NCI-H2227 (cell line): ENCODE data around the gene UBR2.
"Not testable (repeated sequence)": the region's sequence is repeated elsewhere in the genome, so short reads cannot be mapped to it uniquely, and the experiment has no call there.

Experiments used
- DNase-seq: peaks from one replicate; lab custom pipeline; 2025; ENCODE audit not compliant: unreplicated experiment; lab: John Stamatoyannopoulos, UW

The UBR2 gene

DNA sequence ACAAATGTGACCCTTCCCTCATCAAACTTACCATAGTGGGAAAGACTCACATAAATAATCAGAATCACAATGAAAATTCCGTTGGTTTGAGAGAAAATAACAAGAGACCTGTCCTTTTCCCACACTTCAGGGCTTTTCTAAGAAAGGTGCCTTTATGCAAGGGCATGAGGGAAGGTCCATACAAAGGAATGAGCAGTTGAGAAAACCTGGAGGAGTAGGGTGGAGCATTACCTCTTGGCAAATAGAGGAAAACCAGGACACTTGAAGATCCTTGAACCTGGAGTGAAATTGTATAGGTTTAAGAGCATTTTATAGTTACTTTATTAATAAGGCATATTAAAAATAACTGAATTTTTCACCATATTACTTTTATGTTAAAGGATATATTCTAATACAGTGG is 54.3 kb downstream of the UBR2 start:
- no peak for DNase-seq

DNA sequence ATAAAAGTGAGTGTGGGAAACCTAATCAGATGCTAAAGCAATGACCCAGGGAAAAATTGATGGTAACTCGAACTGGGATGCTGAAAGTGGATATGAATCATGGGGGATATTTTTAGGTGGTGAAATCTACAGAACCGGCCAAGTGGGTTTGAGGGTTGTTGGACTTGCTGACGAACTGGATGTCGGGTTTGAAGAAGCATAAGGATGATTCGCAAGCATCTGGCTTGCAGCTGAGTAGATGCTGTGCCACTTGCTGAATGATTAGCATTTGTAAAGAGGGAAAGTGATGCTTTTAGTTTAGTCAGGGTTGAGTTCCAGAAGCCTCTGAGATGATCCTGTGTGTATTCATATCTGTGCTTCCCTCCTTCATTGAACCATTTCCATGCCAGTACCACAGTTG is 54.9 kb downstream of the UBR2 start:
- DNase-seq: no peak

DNA sequence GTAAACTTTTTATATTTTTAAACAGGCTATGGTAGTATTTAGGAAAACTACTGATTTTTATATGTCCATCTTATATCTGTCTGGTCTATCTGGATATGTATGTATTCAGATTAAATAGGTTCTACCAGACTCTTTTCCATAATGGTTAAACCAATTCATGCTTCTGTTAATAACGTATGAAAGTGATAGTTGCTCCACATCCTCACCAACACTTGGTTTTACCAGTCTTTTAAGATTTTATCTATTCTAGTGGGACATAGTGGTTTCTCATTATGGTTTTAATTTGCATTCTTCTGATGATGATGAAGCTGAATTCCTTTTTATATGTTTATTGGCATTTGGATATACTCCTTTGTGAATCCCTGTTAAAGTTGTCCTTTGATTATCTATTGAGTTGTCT is 56.1 kb downstream of the UBR2 start:
- DNase-seq: no peak

DNA sequence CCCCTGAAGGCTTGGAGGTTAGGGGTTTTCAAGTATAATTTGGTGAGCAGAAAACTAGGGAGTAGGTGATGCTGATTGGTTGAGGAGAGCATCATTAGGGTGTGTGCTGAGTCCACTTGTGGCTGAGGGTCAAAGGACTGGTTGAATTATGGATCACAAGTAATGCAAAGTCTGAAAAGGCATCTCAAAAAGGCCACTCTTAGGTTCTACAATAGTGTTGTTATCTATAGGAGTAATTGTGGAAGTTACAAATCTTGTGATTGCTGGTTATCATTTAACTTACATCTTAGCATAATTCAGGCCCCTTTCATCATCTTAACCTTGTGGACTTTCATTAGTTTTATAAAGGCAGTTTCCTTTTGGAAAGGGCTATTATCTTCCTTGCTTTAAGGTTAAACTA is 60.8 kb downstream of the UBR2 start:
- no peak for DNase-seq

DNA sequence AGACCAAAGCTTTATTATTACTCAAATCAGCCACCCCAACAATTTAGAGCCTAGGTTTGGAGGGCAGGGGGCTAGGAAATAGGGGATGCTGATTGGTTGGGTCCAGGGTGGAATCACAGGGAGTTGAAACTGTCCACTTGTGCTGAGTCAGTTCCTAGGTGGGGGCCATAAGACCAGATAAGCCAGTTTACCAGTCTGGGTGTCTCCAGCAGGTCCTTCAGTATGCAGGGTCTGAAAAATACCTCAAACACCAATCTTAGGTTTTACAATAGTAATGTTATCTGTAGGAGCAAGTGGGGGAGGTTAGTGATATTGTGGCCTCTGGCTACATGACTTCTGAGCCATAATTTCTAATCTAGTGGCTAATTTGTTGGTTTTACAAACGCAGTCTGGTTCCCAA is 63.2 kb downstream of the UBR2 start:
- DNase-seq: no peak

DNA sequence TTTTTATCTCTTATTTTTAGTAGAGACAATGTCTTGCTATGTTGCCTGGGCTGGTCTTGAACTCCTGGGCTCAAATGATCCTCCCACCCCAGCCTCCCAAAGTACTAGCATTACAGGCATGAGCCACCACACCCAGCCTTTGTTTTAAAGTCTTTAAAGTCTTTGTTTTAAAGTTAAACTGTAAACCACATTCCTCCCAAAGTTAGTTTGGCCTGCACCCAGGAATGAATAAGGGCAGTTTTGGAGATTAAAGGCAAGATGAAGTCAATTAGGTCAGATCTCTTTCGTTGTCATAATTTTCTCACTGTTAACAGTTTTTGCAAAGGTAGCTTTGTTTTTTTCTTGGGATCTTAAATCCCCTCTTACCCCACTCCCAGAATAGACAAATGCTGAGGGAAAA is 63.8 kb downstream of the UBR2 start:
- DNase-seq: no peak

DNA sequence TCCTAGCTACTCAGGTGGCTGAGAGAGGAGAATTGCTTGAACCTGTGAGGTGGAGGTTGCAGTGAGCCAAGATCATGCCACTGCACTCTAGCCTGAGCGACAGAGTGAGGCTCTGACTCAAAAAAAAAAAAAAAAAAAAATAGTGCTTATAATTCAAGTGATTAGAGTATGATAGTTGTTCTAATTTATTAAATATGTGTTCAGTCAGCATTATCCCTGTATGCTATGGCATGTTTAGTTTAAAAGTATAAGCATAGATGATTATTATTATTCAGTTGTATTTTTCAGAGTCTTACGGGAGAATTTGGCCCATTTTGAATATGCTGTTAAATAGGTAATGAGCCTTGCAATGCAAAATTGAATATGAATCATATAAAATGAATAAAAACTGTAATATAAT is 64.8 kb downstream of the UBR2 start:
- DNase-seq: no peak

DNA sequence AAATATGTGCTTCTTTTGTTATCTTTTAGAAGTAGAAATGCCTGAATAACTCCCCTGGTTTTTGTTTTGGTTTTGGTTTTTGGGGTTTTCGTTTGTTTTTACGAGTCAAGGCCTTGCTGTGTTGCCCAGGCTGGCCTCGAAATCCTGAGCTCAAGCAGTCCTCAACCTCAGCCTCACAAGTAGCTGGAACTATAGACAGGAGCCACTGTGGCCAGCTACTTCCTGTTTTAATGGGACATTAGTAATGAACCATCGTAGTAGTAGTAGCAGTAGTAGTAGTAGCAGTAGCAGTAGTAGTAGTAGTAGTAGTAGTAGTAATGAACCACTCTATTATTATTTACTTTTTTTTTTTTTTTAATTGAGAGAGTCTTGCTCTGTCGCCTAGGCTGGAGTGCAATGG is 66.0 kb downstream of the UBR2 start:
- DNase-seq: no peak

DNA sequence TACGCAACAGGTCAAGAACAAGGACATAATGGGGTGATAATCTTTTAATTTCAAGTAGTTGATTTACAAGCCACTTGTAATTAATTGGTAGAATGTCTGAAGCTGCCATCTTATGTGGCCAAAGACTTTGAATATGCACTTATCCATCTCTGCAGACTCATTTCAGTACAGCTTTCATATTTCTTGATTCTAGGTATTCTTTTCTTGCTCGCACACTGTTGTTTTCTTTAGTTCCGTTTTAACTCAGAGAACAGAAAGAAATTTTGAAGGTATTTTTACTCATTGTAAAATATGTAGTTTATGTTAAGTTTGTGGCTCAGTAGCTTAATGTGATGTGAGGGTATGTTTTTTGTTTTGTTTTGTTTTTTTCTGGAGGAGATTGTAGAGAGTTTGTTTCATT is 73.9 kb downstream of the UBR2 start:
- DNase-seq: no peak

DNA sequence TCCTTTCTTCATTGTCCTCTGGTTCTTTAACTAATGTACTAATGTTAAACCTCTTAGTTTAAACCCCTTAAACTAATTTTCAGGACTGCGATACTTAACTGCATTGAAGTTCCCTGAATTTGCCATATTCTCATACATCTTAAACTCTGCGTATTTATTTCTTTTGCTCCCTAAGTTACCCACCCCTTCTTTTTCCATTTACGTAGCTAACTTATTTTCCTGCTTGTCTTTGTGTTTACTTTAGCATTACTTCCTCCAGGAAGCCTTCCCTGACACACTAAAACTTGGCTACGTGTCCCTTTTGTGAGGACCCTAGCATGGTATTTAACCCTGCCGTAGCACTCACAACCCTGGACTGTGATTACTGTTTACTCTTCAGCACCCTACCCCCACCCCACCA is 79.0 kb downstream of the UBR2 start:
- DNase-seq: no peak

DNA sequence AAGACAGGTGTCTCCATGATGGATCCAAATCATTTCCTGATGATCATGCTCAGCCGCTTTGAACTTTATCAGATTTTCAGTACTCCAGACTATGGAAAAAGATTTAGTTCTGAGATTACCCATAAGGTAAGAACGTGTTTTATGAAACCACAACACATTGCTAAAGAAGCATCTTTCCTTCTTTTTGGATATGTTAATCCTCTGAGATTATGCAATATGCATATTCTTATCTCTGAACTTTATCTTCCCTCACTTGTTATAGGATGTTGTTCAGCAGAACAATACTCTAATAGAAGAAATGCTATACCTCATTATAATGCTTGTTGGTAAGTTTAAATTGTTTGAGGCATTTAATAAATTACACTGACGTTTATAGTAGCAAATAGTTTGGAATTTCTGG is 80.4 kb downstream of the UBR2 start:
- no peak for DNase-seq

DNA sequence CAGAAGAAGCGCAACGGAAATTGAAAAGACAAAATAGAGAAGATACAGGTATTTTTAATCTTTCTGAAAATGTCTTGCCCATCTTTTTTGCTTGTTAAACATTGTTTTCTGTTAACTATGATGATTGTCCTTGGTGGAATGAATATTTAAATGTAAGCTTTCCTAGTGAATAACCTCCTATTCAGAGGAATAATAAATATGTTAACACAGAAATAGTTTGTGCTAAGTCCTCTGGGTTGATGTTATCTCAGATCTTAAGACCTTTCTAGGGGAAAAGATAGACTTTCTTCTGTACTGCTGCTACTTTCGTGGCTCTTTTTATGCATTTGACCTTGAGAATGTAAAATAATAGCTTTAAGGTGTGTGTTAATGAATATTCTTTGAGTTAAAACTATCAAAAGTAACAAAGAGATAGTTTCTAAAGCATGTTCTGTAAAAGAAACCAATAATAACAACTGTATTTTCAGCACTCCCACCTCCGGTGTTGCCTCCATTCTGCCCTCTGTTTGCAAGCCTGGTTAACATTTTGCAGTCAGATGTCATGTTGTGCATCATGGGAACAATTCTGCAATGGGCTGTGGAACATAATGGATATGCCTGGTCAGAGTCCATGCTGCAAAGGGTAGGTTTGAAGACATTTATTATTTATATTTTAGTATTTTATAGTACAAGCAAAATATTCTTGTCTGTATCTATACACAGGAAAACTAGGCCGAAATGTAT is 88.4 kb downstream of the UBR2 start:
- no peak for DNase-seq

DNA sequence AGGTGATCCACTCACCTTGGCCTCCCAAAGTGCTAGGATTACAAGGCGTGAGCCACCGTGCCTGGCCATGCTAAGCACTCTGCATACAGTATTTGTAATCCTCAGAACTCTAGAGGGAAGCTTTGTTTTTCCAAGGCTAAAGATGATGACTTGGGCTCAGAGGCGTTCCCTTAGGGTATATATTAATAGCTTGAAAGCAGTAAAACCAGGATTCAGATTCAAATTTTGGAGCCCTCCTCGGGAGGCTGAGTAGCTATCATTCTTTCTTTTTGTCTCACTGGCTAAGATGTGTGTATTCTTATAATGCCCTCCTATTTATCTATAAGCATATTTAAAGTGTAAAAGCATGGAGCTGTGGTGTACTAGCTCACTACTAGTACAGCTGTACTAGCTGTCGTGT is 90.0 kb downstream of the UBR2 start:
- DNase-seq: no peak

DNA sequence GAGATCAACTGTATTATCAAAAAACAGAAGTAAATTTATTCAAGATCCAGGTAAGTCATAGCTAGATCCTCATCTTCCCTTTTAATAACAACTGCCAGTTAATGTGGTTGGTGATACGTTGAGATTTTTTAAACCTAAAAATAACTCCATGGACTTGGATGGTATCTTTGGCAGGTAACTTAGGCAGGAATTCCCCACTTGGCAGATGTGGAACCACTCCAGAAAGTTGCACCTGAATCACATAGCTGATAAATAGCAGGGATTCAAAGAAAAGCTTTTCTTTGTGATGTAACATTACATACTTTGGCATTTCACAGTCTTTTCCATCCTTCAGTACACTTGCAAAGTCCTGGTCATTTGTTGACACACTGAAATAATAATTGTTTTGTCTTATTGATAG is 96.0 kb downstream of the UBR2 start:
- DNase-seq: no peak

DNA sequence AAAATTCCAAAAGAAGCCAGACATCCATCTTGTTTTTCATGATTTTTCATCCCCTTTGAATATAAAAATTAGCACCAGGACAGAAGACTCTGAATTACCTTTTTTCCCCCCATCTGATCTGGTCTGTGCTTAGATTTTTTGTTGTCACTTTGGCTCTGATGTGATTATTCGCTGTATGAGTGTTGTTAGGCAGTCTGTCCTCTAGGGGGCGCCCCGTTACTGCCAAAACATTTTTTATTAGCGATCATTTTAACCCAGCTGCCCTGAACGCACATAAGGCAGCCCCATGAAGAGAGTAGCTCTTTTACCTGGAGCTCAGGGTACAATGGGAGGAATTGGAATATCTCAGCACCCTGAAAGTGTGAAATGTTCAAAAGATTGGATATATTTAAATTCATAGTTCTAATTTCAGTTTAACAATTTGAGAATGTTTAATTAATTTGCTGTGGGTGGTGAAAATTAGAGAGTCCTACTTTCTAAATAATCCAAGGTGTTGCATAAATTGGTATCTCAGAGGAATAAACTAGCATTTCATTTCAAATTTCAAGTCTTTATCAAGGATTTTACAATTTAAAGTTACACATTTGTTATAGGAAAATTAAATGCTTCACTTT is 97.8 kb downstream of the UBR2 start:
- peak; percentile 65 for DNase-seq

DNA sequence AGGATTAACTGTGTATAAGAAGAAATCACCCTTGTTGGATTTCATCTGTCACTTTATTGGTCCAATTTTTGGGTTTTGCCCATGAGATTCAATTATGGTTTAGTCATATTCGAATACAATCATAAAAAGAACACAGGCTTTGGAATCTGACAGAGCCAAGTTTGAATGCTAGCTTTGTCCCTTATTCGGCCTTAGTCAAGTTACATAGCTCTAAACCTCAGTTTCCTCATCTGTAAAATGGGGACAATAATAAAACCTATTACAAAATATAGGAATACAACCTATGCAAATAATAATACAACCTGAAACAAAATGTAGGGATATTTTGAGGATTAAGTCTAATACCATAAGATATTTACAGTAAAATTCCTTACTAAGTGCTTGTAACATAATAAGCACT is 100.9 kb downstream of the UBR2 start:
- no peak for DNase-seq

DNA sequence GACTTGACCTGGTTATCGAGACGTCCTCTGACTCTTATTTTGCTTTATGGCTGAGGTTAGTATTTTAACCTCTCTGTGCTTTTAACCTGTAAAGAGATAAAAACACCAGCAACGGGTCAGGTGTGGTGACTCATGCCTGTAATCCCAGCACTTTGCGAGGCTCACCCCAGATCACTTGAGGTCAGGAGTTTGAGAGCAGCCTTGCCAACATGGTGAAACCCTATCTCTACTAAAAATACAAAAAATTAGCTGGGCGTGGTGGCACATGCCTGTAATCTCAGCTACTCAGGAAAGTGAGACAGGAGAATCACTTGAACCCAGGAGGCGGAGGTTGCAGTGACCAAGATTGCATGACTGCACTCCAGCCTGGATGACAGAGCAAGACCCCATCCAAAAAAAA is 110.5 kb downstream of the UBR2 start:
- DNase-seq: not testable (repeated sequence)

DNA sequence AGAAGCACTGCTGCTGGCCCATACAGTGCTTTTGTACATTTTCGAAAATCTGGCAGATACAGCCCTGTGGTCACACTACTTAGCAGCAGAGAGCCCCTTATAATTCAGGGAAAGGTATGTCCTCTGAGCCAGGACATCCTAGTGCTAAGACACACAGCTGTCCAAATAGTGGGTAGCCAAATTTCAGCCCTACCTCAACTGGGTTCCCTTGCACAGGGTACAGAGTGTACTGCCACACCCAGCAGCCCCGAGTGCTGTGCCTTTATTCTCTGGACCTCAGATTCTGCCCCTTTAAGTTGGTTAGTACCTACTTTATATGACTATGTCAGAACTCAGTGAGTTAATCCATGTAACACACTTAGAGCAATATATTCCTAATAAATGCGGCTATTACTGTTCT is 111.0 kb downstream of the UBR2 start:
- DNase-seq: no peak

DNA sequence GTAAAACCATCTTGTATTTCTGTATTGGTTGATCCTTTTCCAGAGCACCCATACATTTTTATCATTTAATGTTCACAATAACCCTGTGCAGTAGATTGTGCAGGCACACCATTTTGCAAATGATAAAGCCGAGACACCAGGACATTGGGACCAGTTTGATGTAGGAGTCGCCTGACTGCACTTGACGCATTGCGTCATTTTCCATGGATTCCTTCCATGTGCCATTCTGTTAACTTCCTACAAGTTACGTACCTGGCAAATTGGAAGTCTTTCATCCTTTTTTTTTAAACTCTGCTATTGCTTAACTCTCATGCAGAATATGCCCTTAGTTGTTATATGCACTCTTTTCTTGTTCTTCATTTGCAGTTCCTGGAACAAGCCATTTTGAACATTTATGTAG is 115.5 kb downstream of the UBR2 start:
- DNase-seq: no peak

DNA sequence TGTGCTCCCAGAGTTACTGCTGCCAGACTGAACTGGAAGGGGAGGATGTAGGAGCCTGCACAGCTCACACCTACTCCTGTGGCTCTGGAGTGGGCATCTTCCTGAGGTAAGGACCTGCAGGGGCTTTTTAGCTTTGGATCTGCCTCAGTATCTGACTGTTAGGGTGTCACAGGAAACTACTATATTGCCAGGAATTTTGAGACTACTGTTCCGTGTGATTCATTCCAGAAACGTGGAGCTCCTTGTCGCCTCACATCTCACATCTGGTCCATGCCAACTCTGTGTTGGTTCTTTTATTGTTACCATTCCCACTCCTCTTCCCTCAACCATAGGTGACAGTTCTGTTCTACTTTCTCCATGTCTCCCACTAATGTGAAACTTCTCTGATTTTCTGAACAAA is 124.5 kb downstream of the UBR2 start:
- DNase-seq: no peak

DNA sequence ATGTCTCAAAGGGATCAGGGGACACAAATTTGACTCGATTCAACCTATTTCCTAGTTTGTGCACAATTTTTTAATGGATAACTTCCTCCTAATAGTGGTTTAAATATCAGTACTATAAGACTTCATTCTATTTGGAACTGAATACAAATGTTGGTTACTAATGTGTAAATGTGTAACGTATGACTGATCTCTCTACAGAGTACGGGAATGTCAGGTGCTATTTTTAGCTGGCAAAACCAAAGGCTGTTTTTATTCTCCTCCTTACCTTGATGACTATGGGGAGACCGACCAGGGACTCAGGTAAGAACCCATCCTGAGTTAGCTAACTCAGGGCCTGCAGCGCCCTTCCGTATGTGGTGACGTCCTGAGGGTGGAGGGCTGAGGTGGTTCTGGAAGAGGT is 125.5 kb downstream of the UBR2 start:
- no peak for DNase-seq

DNA sequence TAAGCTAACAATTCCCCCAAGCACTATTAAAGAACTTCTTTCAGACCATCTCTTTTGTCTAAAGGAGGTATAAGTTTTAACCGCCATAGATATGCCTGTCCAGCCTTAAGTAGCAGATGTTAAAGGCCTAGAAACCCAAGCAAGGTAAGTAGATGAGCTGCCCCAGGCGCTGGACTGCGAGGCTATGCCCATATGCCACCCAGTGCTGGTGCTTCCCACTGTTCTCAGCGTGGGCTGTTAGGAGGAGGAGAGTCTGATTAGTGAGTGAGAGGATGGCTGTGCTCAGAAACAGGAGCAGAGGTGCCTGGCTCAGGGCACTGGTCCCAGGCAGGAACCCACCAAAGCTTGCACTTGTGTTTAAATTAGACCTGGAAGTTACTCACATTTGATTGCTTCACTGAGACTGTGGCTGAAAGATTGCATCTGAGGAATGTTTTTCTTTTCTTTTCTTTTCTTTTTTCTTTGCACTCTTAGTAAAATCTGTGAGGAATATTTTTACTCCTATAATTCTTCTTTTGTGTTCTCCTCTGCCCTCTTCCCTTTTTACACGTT is 126.4 kb downstream of the UBR2 start:
- no peak for DNase-seq

DNA sequence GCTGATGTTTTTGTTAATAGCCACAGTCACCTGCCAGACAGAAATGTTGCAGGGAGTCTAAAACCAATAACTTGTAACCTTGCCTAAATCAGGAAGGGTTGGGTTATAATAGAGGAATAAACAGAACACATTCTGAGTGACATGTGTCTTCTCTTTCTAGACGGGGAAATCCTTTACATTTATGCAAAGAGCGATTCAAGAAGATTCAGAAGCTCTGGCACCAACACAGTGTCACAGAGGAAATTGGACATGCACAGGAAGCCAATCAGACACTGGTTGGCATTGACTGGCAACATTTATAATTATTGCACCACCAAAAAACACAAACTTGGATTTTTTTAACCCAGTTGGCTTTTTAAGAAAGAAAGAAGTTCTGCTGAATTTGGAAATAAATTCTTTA is 127.0 kb downstream of the UBR2 start:
- DNase-seq: no peak
